Uterus (tissue), 2 donors: Measurements from ENCODE around the gene MXRA8.

ENCODE experiments used
- POLR2A ChIP-seq, 2 donors: fragments of 450-650 bp; IDR thresholded peaks; one replicate each; pipeline ENCODE4 v1.6.1; 2016; ENCODE audit warnings: antibody characterized with exemption in 2 of 2, mild to moderate bottlenecking in 1 of 2, moderate library complexity in 1 of 2
- TF ChIP-seq, protein P1 (sequence below), 4 experiments: fragments of 200-600 bp in 2 of 4; fragments of 450-650 bp in 2 of 4; sonication (generic) in 2 of 4; IDR thresholded peaks; one replicate each; pipeline ENCODE4 v1.5.1; 2016 to 2019; ENCODE audit warnings: antibody characterized with exemption in 4 of 4, mild to moderate bottlenecking in 2 of 4, moderate library complexity in 1 of 4

- TF ChIP-seq, protein P1, sequence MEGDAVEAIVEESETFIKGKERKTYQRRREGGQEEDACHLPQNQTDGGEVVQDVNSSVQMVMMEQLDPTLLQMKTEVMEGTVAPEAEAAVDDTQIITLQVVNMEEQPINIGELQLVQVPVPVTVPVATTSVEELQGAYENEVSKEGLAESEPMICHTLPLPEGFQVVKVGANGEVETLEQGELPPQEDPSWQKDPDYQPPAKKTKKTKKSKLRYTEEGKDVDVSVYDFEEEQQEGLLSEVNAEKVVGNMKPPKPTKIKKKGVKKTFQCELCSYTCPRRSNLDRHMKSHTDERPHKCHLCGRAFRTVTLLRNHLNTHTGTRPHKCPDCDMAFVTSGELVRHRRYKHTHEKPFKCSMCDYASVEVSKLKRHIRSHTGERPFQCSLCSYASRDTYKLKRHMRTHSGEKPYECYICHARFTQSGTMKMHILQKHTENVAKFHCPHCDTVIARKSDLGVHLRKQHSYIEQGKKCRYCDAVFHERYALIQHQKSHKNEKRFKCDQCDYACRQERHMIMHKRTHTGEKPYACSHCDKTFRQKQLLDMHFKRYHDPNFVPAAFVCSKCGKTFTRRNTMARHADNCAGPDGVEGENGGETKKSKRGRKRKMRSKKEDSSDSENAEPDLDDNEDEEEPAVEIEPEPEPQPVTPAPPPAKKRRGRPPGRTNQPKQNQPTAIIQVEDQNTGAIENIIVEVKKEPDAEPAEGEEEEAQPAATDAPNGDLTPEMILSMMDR (IDR thresholded peaks at IDR 0.05): no peak
- no peak for TF ChIP-seq POLR2A (IDR thresholded peaks at IDR 0.05)
Measured at GRCh38 chr1:1331068-1331965, 27.0 kb downstream of the MXRA8 start, which contains the start of gene TAS1R3.
